ENCODE data around the gene PDIA4.

- TF ChIP-seq CTCF (IDR thresholded peaks at IDR 0.05) (no peak), SMAD3 (CRISPR knock-in tag; IDR thresholded peaks at IDR 0.05; ENCODE audit: borderline replicate concordance) (no peak), ZNF263 (CRISPR knock-in tag; IDR thresholded peaks at IDR 0.05; ENCODE audit: low read depth) (no peak), IRF2 (CRISPR knock-in tag; IDR thresholded peaks at IDR 0.05; ENCODE audit: borderline replicate concordance, low read depth) (no peak), IRF1 (CRISPR knock-in tag; IDR thresholded peaks at IDR 0.05) (no peak), HMGA2 (CRISPR knock-in tag; IDR thresholded peaks at IDR 0.05) (no peak), ZNF121 (CRISPR knock-in tag; IDR thresholded peaks at IDR 0.05) (no peak), GABPB1 (CRISPR knock-in tag; IDR thresholded peaks at IDR 0.05) (no peak), KAT7 (CRISPR knock-in tag; IDR thresholded peaks at IDR 0.05; ENCODE audit: borderline replicate concordance) (no peak)
- TF ChIP-seq, protein P1, sequence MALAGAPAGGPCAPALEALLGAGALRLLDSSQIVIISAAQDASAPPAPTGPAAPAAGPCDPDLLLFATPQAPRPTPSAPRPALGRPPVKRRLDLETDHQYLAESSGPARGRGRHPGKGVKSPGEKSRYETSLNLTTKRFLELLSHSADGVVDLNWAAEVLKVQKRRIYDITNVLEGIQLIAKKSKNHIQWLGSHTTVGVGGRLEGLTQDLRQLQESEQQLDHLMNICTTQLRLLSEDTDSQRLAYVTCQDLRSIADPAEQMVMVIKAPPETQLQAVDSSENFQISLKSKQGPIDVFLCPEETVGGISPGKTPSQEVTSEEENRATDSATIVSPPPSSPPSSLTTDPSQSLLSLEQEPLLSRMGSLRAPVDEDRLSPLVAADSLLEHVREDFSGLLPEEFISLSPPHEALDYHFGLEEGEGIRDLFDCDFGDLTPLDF (CRISPR knock-in tag; IDR thresholded peaks at IDR 0.05): no peak
- TF ChIP-seq, protein P2, sequence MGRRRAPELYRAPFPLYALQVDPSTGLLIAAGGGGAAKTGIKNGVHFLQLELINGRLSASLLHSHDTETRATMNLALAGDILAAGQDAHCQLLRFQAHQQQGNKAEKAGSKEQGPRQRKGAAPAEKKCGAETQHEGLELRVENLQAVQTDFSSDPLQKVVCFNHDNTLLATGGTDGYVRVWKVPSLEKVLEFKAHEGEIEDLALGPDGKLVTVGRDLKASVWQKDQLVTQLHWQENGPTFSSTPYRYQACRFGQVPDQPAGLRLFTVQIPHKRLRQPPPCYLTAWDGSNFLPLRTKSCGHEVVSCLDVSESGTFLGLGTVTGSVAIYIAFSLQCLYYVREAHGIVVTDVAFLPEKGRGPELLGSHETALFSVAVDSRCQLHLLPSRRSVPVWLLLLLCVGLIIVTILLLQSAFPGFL (CRISPR knock-in tag; IDR thresholded peaks at IDR 0.05; ENCODE audit: borderline replicate concordance): no peak
These were observed 22.6 kb upstream of the PDIA4 start for GRCh38 chr7:149050941-149051340.
